Skin epidermis (tissue), 12 donors: Measurements from ENCODE around the gene CLCN4.

Source experiments
- H3K27ac ChIP-seq, 21 experiments: fragments of 200-600 bp; sonication (generic) in 11 of 21; one replicate each; pipeline ENCODE4 v1.5.0; 2020; ENCODE audit warnings: mild to moderate bottlenecking in 3 of 21, inconsistent platforms in 2 of 21, moderate library complexity in 2 of 21
- H3K4me3 ChIP-seq, 7 experiments: fragments of 200-600 bp; sonication (generic) in 2 of 7; one replicate each; pipeline ENCODE4 v1.5.0; 2020; ENCODE audit warnings: inconsistent platforms in 2 of 7, mild to moderate bottlenecking in 2 of 7, moderate library complexity in 1 of 7

Gene CLCN4

DNA sequence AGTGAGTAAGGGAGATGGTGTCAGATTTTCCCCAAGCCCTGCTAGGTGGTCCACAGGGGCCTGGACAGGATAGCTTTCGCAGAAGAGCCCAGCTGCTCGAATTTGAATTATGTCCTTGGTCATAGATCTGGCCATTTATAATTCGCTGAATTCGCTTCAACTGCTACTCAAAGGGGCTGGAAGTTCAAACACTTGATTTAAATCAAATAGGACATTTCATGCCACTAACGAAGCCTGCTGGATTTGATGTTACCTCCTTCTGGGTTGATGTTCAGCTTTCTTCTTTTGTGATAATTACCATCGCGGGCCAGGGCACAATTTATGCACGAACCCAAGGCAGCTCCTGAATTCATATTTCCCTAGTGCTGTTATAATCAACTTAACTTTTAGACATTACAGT lies 67.0 kb downstream of the CLCN4 start:
- no peak overlapping the region for H3K27ac ChIP-seq
- no peak overlapping the region for H3K4me3 ChIP-seq

GRCh38 chrX:10230222-10230621 lies 73.4 kb downstream of the CLCN4 start:
- Histone ChIP-seq H3K27ac (no peak overlapping the region), H3K4me3 (no peak overlapping the region)

DNA sequence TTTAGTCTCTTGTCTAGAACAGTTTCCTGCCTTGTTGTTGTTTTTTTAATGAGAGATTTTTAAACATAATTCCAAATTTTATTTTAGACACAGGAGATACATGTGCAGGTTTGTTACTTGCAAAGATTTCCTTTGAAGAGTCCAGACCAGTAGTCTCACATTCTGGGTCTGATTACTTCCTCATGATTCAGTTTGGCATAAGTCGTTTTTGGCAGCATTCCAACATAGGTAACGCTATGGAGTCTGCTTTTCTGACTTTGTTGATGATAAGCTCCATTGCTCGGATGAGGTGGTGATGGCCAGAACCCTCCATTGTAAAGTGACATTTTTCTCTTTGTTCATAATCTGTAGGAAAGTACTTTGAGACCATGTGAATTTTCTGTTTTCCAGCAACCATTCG lies 74.7 kb downstream of the CLCN4 start:
- H3K27ac ChIP-seq: no peak overlapping the region
- H3K4me3 ChIP-seq: no peak overlapping the region

GRCh38 chrX:10233173-10233572 lies 76.4 kb downstream of the CLCN4 start:
- Histone ChIP-seq H3K27ac (no peak overlapping the region), H3K4me3 (no peak overlapping the region)

DNA sequence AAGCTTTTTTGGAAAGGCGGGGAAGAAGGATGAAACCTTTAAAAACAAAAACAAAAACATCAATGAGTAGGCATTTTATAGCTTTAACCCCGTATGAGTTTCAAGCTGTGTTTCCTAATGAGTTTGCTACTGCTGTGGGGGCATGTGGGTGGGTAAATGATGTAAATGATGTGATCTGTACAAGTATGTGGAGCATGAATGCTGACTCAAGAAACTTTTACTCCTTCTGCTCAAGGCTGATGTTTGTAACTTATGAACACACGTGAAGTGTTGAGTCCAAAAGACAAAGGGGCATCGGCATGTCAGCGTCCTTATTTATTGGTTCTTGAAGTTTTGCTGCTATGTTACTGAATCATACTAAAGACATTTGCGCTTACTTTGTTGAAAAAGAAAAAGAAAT lies 76.9 kb downstream of the CLCN4 start:
- Histone ChIP-seq H3K4me3 (no peak overlapping the region), H3K27ac (no peak overlapping the region)

DNA sequence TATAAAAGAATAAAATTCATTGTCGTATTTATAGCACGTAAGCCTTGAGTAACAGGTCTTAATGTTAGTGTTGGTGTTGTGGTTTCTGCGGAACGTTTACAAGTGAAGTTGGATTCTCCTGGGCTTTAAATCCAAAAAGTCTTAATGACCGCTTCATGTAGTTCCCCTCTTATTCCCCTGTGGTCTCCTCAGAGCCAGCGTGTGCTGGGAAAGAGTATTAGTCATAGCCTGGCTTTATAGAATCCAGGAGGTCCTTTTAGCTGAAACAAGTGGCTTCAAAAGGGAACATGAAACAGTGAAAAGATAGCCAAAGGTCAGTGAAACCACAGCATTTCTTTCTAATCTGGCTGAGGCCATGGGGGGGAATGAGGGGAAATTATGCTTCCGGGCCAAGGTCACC lies 79.1 kb downstream of the CLCN4 start:
- no peak overlapping the region for H3K4me3 ChIP-seq
- no peak overlapping the region for H3K27ac ChIP-seq

- Histone ChIP-seq H3K27ac (no peak overlapping the region), H3K4me3 (no peak overlapping the region)
Observed at GRCh38 chrX:10237241-10237640, 80.5 kb downstream of the CLCN4 start.

GRCh38 chrX:10239611-10240064 lies 82.9 kb downstream of the CLCN4 start:
- Histone ChIP-seq H3K4me3 (no peak overlapping the region), H3K27ac (no peak overlapping the region)

DNA sequence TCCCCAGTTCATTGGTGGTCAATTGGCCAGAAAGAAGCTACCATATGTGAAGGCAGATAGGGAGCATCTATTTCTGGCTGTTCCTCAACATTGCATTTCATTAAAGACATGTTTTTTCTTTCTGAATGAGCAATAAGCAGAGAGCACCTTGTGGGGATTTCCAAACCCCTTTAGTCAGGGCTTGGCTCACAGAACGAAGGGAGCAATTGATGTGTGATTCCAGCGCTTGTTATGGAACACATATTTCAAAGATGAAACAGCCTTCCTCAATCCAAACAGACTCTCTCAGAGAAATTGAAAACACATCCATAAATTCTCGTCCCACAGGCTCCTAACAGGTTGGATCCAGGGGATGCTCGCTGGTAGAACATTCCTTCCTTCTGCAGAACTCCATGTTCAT lies 84.1 kb downstream of the CLCN4 start:
- Histone ChIP-seq H3K27ac (no peak overlapping the region), H3K4me3 (no peak overlapping the region)

GRCh38 chrX:10242026-10242425 lies 85.3 kb downstream of the CLCN4 start:
- H3K27ac ChIP-seq: no peak overlapping the region
- H3K4me3 ChIP-seq: no peak overlapping the region

DNA sequence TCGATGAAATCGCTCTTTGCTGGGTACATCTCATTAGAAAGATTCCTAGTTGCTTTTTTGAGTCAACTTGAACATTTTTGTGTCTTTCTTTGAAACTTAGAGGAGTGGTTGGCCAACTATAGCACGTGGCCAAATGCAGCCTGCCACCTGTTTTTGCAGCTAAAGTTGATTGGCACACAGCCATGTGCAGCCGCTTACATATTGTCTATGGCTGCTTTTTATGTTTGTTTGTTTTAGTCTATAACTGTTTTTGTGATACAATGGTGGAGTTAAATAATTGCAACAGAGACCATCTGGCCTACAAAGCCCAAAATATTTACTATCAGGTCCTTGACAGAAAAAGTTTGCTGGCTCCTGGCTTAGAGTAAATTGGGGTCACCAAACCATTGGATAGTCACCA lies 86.3 kb downstream of the CLCN4 start:
- no peak overlapping the region for H3K4me3 ChIP-seq
- no peak overlapping the region for H3K27ac ChIP-seq

DNA sequence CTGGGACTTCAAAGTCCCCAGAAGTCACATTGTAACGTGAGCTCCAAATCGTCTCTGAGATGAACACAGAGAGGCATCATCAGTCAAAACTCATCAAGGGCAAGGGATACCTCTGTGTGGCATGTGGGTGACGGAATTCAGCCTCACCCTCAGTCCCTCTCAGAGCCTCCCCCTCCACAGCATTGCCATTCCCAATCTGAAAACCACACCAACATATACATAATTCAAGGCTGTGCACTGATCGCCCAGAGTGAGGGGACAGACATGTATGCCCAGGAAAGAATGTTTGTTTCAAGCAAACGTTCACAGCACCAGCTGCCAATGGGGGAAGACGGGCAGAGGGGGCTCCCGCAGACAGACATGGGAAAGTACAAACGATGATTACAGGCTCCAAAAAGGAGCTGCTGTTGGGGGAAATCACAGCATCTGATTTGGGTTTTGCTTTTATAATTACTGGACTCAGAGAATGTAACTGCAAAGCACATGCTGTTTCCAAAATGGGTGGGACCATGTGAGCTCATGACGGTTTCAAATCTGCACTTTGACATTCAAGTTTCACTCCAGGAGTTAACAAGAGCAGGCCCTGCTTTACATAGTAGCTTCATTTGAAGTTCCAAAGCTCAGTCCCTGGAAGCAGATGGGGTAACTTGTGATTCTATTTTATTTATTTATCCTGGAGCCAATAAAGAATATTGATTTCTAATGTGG lies 88.3 kb downstream of the CLCN4 start:
- no peak overlapping the region for H3K4me3 ChIP-seq
- H3K27ac ChIP-seq: no peak overlapping the region

DNA sequence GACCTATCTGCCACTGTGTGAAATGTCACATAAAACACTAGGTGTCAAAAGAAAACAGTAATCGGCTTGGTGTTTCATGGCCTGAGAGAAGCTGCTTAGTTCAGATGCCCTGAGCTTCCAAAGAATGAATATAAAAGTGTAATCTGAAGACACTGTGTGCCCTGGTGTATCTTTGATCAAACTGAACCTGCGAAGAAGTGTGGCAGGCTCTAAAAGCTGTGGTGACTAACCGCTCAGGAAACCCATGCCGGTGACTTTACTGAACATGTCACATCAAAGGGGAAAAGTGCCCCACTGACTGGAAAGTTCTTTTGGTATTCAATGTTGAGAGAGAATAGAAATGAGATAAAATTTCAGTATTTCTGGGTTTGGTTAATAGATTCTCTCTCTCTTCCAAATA lies 89.1 kb downstream of the CLCN4 start:
- no peak overlapping the region for H3K4me3 ChIP-seq
- H3K27ac ChIP-seq: no peak overlapping the region

GRCh38 chrX:10246297-10246696 lies 89.5 kb downstream of the CLCN4 start:
- no peak overlapping the region for H3K27ac ChIP-seq
- H3K4me3 ChIP-seq: no peak overlapping the region

DNA sequence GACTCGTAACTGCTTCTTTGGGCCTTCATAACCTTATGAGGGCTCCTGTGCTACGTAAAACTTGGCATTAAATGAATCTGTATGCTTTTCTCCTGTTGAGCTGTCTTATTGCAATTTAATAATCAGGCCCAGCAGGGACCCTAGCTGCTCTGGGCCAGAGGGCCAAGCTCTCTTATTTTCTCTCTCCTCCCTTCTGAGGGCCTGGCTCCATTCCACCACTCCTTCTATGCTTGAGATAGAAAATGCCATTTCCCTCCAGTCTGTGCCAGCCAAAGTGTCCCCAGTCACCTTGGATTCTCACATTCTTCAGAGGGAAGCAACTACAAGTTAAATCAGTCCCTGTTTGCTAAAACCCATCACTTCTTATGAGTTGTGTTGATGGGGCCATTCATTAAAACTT lies 90.1 kb downstream of the CLCN4 start:
- Histone ChIP-seq H3K4me3 (no peak overlapping the region), H3K27ac (no peak overlapping the region)

- Histone ChIP-seq H3K4me3 (no peak overlapping the region), H3K27ac (no peak overlapping the region)
Observed at GRCh38 chrX:10254739-10255138, 98.0 kb downstream of the CLCN4 start.

- Histone ChIP-seq H3K4me3 (no peak overlapping the region), H3K27ac (no peak overlapping the region)
Observed at GRCh38 chrX:10259716-10260115, 102.9 kb downstream of the CLCN4 start.

- no peak overlapping the region for H3K4me3 ChIP-seq
- H3K27ac ChIP-seq: no peak overlapping the region
Observed at GRCh38 chrX:10265775-10266174, 109.0 kb downstream of the CLCN4 start.

DNA sequence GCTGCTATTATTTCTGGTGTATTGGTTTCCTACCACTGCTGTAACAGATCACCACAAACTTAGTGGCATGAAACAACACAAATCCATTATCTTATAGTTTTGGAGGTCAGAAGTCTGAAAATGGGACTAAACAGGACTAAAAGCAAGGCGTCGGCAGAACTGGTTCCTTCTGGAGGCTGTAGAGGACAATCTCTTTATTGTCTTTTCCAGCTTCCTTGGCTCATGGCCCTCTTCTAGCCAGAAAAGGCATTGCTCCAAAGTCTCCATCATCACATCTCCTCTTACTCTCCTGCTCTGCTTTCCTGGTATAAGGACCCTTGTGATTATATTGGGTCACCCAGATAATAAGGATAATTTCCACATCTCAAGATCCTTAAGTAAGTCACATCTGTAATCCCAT lies 121.9 kb downstream of the CLCN4 start:
- no peak overlapping the region for H3K27ac ChIP-seq
- no peak overlapping the region for H3K4me3 ChIP-seq

DNA sequence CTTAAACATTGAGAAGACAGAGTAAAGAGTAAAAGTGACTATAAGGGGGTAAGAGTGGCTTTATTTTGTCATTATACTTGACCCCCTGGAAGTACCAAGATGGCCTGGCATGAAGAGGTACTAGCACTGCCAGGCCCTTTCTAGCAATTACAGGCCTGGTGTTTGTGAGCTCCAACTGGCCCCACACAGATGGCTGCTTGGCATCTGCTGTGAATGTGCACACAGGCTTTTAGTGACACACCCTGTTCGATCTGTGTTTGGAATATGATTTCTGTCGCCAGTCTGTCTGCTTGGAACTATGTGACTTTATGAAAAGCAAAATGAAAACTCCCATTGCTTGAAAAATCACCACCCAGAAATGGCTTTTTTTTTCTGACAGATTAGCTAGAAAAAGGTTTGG lies 123.3 kb downstream of the CLCN4 start:
- Histone ChIP-seq H3K4me3 (no peak overlapping the region), H3K27ac (no peak overlapping the region)

DNA sequence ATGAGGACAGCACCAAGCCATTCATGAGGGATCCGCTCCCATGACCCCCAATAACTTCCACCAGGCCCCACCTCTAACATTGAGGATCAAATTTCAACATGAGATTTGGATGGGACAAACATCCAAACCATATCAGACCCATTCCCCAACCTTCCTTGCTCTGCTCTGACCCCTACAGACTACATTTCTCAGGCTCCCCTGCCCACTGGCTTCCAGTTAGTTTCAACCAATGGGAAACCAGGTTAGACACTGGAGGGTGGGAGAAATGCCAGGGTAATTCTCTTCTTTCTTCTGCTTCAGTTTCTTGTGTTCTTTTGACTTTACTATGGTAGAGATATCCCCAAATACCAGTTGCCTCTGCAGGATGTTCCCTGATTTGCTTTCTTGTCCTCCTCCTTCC lies 125.7 kb downstream of the CLCN4 start:
- Histone ChIP-seq H3K4me3 (no peak overlapping the region), H3K27ac (no peak overlapping the region)

- no peak overlapping the region for H3K27ac ChIP-seq
Observed at GRCh38 chrX:10286195-10286594, 129.4 kb downstream of the CLCN4 start.

More at GRCh38 chrX:10286195-10286594, 129.4 kb downstream of the CLCN4 start:
- no peak overlapping the region for H3K4me3 ChIP-seq
